ENCODE measurements around the gene LPIN3.

LPIN3 gene

GRCh38 chr20:41350408-41350962 is 9.9 kb downstream of the LPIN3 start:
- no peak for DNase-seq

- no peak for DNase-seq
Measured at GRCh38 chr20:41352106-41352505, 11.5 kb downstream of the LPIN3 start.

- DNase-seq, result no peak
Measured at GRCh38 chr20:41352666-41353065, 12.0 kb downstream of the LPIN3 start.

- no peak for DNase-seq
Measured at GRCh38 chr20:41353530-41353929, 12.9 kb downstream of the LPIN3 start.

- DNase-seq, result no peak
Measured at GRCh38 chr20:41355192-41355591, 14.6 kb downstream of the LPIN3 start.

- no peak for DNase-seq
Measured at GRCh38 chr20:41355598-41356203, 15.1 kb downstream of the LPIN3 start.

GRCh38 chr20:41356951-41357350 is 16.3 kb downstream of the LPIN3 start:
- no peak for DNase-seq

- no peak for DNase-seq
Measured at GRCh38 chr20:41357424-41358163, 17.0 kb downstream of the LPIN3 start.

- no peak for DNase-seq
Measured at GRCh38 chr20:41358230-41358629, 17.6 kb downstream of the LPIN3 start.

- DNase-seq, result no peak
Measured at GRCh38 chr20:41358717-41359116, 18.1 kb downstream of the LPIN3 start.

- no peak for DNase-seq
Measured at GRCh38 chr20:41359541-41360011, 19.0 kb downstream of the LPIN3 start.

GRCh38 chr20:41360831-41361756 is 20.5 kb downstream of the LPIN3 start:
- DNase-seq, result no peak

GRCh38 chr20:41361757-41362747 is 21.4 kb downstream of the LPIN3 start:
- no peak for DNase-seq

- no peak for DNase-seq
Measured at GRCh38 chr20:41362748-41363140, 22.1 kb downstream of the LPIN3 start.

- no peak for DNase-seq
Measured at GRCh38 chr20:41363601-41364000, 23.0 kb downstream of the LPIN3 start.

GRCh38 chr20:41364236-41364855 is 23.7 kb downstream of the LPIN3 start:
- DNase-seq, result no peak

- DNase-seq, result no peak
Measured at GRCh38 chr20:41364967-41365765, 24.5 kb downstream of the LPIN3 start.

GRCh38 chr20:41365777-41366545 is 25.3 kb downstream of the LPIN3 start:
- DNase-seq, result no peak

- no peak for DNase-seq
Measured at GRCh38 chr20:41366546-41367392, 26.1 kb downstream of the LPIN3 start, which contains the start of gene EMILIN3. TSS of gene EMILIN3 (minus strand) at chr20:41366818. CDS start at chr20:41366634, 184 bp downstream.

Data from KG1 (cell line).